Glutamatergic neuron (in vitro differentiated cells): ENCODE data around the gene OAF. TPM values are rescaled to one million over a fixed set of nuclear protein-coding genes. Genes with fewer than 3 reads are reported as not detected.

Experiments
- DNase-seq: peaks from one replicate; pipeline ENCODE4 v3.0.0; 2022
- H3K27ac Mint-ChIP-seq: one replicate; pipeline ENCODE4 v1.8.0; 2020; ENCODE audit warnings: mild to moderate bottlenecking, mixed read lengths, inconsistent platforms; ENCODE audit not compliant: unreplicated experiment
- H3K27me3 Mint-ChIP-seq: one replicate; pipeline ENCODE4 v1.8.0; 2020; ENCODE audit warnings: mild to moderate bottlenecking, moderate library complexity, mixed read lengths, inconsistent platforms; ENCODE audit not compliant: unreplicated experiment
- H3K36me3 Mint-ChIP-seq: one replicate; pipeline ENCODE4 v1.8.0; 2020; ENCODE audit warnings: mild to moderate bottlenecking, mixed read lengths, inconsistent platforms; ENCODE audit not compliant: unreplicated experiment
- H3K4me1 Mint-ChIP-seq: one replicate; pipeline ENCODE4 v1.8.0; 2020; ENCODE audit warnings: mild to moderate bottlenecking, low read depth, mixed read lengths, inconsistent platforms; ENCODE audit not compliant: unreplicated experiment
- H3K4me3 Mint-ChIP-seq: one replicate; pipeline ENCODE4 v1.8.0; 2020; ENCODE audit warnings: mild to moderate bottlenecking, mixed read lengths, inconsistent platforms; ENCODE audit not compliant: unreplicated experiment
- H3K9me3 Mint-ChIP-seq: one replicate; pipeline ENCODE4 v1.8.0; 2020; ENCODE audit warnings: mild to moderate bottlenecking, moderate library complexity, mixed read lengths, inconsistent platforms; ENCODE audit not compliant: unreplicated experiment
- total RNA-seq: library from RNA; stranded (reverse); fragmentation: NEBNext Ultra II Directional; extraction: Animal tissue kit (Norgen Biotek cat#: 25700); gene quantifications from one replicate; pipeline ENCODE4 v1.2.1, GENCODE V29; 2021; ENCODE audit not compliant: unreplicated experiment
- TF ChIP-seq, protein P1 (sequence below): fragments of 200-600 bp; sonication (generic); IDR thresholded peaks from one replicate; pipeline ENCODE4 v1.5.0; 2021; ENCODE audit not compliant: partially characterized antibody, unreplicated experiment

The OAF gene
- total RNA-seq, 1 donor from 2014 or later = not detected

DNA sequence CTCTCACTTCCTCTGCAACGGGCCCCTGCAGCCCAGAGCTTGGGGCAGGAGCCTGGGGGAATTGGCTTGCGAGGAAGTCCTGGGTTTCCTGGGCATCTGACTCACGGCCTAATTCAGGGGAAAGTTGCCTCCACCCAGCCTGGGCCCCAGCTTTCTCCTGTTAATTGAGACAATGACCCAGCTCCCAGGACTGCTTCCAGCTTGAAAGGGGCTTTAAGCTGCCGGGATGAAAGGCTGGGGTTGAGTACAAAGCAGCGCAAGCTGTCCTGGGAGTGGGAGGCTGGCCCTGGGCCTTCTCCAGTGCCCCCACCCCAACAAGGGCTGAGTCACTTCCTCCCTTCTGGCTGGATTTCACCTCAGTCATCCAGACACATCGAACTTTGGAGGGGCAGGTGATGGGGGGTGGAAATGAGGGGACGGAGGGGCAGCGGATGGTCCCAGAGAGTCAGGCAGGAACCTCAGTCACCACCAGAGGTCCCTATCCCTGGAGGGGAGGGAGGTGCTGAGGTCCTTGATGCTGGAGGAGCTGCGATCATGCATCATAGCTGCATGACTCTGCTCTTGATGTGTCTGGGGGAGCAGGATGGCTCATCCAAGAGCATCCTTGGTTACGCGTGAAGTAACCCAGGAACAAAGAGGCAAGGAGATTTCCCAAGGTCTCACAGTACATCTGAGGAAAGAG lies 30.1 kb upstream of the OAF start:
- peaks cover 2% of the 10 kb centered on the region for H3K4me1 Mint-ChIP-seq
- no peak overlapping the region for H3K27ac Mint-ChIP-seq
- no peak for DNase-seq
- no peaks in the 10 kb centered on the region for H3K36me3 Mint-ChIP-seq
- peaks cover 1% of the 10 kb centered on the region for H3K9me3 Mint-ChIP-seq
- TF ChIP-seq, protein P1, sequence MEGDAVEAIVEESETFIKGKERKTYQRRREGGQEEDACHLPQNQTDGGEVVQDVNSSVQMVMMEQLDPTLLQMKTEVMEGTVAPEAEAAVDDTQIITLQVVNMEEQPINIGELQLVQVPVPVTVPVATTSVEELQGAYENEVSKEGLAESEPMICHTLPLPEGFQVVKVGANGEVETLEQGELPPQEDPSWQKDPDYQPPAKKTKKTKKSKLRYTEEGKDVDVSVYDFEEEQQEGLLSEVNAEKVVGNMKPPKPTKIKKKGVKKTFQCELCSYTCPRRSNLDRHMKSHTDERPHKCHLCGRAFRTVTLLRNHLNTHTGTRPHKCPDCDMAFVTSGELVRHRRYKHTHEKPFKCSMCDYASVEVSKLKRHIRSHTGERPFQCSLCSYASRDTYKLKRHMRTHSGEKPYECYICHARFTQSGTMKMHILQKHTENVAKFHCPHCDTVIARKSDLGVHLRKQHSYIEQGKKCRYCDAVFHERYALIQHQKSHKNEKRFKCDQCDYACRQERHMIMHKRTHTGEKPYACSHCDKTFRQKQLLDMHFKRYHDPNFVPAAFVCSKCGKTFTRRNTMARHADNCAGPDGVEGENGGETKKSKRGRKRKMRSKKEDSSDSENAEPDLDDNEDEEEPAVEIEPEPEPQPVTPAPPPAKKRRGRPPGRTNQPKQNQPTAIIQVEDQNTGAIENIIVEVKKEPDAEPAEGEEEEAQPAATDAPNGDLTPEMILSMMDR = no peak
- no peak overlapping the region for H3K4me3 Mint-ChIP-seq
- peaks cover 17% of the 10 kb centered on the region for H3K27me3 Mint-ChIP-seq

DNA sequence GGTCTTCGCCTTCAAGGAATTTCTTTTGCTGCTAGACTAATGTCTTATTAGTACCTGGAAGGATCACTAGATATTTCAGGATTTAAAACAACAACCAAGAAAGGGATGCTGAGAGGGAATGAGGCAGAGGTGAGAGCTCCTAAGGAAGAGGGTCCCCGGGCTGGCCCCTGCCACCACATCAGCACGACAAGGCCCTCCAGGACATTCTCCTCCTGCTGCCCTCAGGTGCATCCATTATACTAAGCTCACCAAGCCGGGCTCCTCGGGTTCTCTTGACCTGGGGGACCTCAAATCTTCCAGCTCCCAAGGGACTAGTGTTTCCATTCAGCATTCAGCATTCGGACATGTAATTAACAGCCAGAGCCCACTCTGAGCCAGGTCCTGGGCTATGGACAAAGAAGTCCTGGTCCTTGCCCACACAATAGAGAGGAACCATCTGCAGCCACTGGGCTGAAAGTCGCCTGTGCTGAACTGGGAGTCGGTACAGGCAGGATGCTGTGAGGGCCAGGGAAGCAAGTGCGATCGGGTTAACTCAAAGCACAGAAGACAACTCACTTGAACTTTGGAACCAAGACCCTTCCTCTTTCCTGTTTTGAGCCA lies 29.4 kb upstream of the OAF start:
- Mint-ChIP-seq H3K36me3 (no peaks in the 10 kb centered on the region), H3K27ac (no peak overlapping the region), H3K4me1 (peaks cover 4% of the 10 kb centered on the region), H3K27me3 (peaks cover 19% of the 10 kb centered on the region), H3K4me3 (no peak overlapping the region), H3K9me3 (peaks cover 1% of the 10 kb centered on the region)
- TF ChIP-seq, protein P1 = no peak
- DNase-seq = no peak

DNA sequence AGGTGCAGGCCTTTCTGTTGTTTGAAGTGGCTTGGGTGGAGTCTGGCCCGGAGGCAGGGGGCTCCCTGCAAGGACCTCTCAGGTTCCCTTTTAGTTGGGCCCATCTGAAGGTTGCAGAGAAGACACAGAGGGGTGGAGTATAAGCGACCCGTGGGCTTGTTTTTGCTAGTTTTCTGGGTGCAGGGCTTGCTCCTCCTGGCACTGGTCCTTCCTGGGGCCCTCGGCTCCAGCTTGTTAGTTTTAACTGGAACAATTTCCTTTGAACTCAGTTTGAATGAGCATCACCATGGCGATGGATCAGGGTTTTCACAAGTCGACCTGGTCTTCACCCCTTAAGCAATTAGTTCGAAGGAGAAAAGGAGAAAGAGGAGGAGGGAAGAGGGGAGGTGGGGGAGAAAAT lies 28.5 kb upstream of the OAF start:
- H3K27ac Mint-ChIP-seq = no peak overlapping the region
- DNase-seq = no peak
- no peaks in the 10 kb centered on the region for H3K36me3 Mint-ChIP-seq
- H3K9me3 Mint-ChIP-seq = peaks cover 1% of the 10 kb centered on the region
- no peak overlapping the region for H3K4me3 Mint-ChIP-seq
- H3K4me1 Mint-ChIP-seq = peaks cover 6% of the 10 kb centered on the region
- peaks cover 20% of the 10 kb centered on the region for H3K27me3 Mint-ChIP-seq
- TF ChIP-seq, protein P1 = no peak

DNA sequence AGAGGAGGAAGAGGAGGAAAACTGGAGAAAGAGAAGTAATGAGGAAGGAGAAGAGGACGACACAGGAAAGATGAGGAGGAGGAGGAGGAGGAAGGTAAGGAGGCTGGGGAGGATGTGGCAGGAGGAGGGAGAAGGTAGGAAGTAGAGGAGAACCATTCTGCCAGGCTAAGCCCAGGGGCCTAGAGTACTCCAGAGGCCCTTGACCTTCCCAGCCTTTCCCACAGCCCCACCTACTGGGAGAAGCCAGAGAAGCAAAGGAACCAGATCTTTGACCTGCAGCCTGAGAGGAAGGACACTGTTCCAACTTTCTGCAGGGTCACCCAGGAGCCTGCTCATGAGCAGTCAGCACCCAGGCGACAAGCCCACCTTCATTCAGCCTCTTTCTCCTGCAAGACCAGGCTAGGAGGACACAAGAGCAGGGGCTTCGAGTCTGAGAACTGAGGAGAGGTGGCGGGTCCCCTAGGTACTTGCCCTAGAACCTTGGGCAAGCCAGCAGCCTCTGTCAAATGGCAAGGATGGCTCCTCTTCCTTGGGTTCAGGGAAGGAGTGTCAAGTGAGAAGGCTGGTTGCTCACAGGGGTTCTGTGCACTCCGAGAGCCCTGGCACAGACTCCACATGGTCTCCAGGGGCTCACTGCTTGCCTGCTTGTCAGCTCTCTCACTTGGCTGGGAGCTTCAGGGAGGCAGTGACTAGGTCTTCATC lies 27.9 kb upstream of the OAF start:
- H3K27me3 Mint-ChIP-seq = peaks cover 20% of the 10 kb centered on the region
- H3K4me1 Mint-ChIP-seq = peaks cover 6% of the 10 kb centered on the region
- peak; percentile 63 for DNase-seq

More for the DNA sequence above, 27.9 kb upstream of the OAF start:
- H3K27ac Mint-ChIP-seq = no peak overlapping the region
- no peaks in the 10 kb centered on the region for H3K36me3 Mint-ChIP-seq
- H3K9me3 Mint-ChIP-seq = peaks cover 1% of the 10 kb centered on the region
- H3K4me3 Mint-ChIP-seq = no peak overlapping the region
- TF ChIP-seq, protein P1 = peak; percentile 24
